Dedifferentiated amniotic fluid mesenchymal stem cell (primary cell): ENCODE measurements around the gene TSPEAR.

Experiments
- DNase-seq: peaks from one replicate; pipeline ENCODE4 v3.0.0-alpha.2; 2016; ENCODE audit errors: extremely low spot score

The TSPEAR gene

GRCh38 chr21:44722731-44723130, 11.4 kb upstream of the TSPEAR start:
- DNase-seq = no peak

- no peak for DNase-seq
Measured at GRCh38 chr21:44720170-44720569, 8.8 kb upstream of the TSPEAR start.

- DNase-seq = no peak
Measured at GRCh38 chr21:44718571-44718970, 7.2 kb upstream of the TSPEAR start.

GRCh38 chr21:44718093-44718492, 6.7 kb upstream of the TSPEAR start:
- DNase-seq = no peak

GRCh38 chr21:44716984-44717383, 5.6 kb upstream of the TSPEAR start:
- DNase-seq = no peak

GRCh38 chr21:44714905-44715304, 3.5 kb upstream of the TSPEAR start:
- DNase-seq = no peak

DNA sequence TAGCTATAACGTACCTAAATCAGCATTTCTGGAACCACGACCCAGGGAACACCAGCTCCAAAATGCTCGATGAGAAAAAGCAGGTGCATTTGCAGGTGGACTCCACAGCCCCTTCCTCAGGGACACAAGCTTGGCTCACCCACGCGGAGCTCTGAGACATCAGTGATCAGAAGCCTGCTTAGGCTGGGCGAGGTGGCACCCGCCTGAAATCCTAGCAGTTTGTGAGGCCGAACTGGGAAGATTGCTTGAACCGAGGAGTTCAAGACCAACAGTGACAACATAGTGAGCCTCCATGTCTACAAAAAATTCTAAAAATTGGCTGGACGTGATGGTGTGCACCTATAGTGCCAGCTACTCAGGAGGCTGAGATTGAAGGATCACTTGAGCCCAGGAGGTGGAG, 2.5 kb upstream of the TSPEAR start:
- DNase-seq = no peak

DNA sequence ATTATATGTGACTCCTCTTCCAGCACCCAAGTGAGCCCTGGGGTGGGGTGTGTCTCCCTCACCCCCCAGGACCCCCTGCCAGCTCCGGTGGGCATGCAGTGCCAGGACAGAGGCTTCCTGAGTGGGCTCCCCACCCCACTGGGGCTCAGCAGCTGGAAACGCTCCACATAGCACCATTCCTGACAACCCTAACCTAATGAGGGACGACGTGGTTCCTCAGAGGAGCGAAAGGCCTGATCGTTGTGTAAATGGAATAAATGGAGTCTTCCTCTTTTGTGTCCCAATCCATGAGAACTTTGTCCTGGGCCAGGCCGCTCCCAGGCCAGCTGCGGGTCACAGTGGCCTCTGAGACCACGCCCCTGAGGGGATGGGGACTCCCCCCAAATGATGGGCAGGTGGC, 1.8 kb upstream of the TSPEAR start:
- no peak for DNase-seq

- no peak for DNase-seq
Measured at GRCh38 chr21:44712203-44713028, 1.0 kb upstream of the TSPEAR start.

GRCh38 chr21:44710756-44711326, 531 bp downstream of the TSPEAR start:
- no peak for DNase-seq

DNA sequence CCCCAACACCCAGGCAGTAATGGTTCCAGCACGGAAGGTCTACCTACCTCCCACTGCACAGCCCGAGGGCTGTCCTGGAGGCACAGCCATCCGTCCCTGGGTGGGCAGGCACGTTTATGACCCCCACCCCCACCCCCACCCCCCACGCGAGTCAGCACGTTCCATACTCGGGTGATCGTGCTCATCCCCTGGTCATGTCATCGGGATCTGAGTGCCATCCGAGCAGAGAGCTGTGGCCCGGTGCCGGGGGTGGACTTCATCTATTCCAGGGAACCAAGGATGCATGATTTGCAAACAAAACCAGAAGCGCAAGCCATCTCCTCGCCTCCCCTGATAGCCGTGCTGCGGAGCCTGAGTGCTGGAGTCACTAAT, 1.1 kb downstream of the TSPEAR start:
- no peak for DNase-seq

GRCh38 chr21:44709426-44710293, 1.7 kb downstream of the TSPEAR start:
- DNase-seq = no peak

DNA sequence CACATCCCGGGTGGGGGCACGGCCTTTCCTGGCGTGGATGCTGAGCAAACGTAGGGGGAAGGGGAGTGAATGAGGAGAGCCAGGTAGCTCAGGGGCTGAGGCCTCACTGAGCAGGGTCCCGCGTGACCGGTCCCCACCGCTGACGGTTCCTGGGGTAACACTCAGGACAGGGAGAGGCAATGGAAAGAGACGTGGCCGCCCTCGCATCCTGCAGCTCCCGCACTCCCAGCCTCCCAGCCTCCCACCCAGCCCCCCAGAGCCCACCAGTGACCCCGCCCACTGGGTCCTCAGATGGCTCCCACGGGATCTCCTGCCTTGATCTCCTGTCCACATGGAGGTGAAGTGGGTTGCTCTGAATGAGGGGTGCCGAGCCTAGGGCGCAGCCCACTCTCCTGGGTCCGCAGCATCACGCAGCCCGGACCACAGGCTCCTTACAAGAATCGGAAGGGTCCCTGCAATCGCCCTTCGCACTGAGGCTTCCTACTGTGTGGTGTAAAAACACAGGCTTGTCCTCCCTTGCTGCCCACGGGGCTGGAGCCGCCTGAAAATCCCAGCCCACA, 2.4 kb downstream of the TSPEAR start:
- no peak for DNase-seq

GRCh38 chr21:44708213-44708865, 3.0 kb downstream of the TSPEAR start:
- DNase-seq = no peak

DNA sequence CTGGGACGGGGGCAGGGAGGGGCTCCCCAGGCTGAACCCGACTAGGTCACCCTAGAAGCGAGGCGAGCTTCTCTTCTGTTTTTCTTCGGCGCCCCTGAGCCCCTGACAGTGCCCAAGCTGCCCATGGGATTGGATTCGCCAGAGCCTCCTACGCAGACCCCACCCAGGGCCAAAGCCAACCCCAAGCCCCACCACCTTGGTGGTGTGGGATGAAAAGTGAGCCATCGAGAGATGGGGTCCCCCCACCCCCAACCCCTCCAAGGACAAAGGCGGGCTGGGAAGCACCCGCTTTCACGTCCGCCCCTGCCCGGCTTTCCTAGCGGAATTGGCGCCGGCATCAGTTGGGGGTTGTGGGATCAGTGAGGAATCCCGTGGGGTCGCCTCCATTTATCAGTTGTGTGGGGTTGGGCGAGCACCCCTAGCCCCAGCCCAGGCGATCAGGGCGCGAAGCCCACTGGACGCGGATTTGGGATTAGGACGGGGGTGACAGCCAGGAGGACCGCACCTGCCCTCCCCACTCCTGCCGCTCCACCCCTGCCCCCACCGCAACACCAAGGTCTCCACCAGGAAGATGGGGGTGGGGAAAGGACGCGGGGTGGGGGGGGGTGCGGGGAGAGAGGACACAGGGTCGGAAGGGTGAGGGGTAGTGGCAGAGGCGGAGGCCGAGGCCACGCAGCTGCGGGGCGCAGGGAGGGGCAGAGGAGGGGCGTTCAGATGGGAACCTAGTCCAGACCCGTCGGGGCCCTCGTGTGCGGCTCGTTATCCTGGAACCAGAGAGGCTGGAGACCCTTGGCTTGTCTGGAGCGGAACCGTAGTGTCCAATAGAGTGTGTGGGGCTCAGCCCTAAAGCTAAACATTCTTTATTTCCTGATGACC, 4.4 kb downstream of the TSPEAR start:
- no peak for DNase-seq

DNA sequence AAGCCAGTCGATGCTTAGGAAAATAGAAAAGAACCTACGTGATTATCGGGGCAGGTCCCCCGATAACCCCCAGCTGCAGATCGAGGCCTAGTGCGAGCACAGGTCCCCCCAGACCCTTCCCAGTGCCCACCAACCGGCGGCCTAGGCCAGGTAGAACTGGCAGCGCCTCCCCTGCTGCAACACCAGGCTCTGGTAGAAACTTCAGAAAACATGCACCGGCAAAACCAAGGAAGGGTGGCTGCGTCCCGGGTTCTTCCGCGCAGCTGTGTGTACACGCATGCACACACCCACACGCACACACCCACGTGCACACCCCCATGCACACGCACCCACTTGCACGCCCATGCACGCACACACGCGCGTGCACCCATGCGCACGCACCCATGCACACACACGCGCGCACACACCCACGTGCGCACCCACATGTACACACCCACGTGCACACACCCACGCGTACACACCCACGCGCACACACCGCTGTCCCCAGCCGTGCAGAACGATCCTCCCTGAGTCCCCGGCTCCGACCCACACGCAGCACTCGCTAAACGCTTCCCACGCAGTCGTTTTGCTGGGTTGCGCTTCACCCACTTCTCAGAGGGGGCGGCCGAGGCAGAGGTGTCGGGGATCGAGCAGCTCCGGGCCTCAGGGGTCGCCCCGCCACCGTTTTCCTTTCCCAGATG, 5.2 kb downstream of the TSPEAR start:
- no peak for DNase-seq

DNA sequence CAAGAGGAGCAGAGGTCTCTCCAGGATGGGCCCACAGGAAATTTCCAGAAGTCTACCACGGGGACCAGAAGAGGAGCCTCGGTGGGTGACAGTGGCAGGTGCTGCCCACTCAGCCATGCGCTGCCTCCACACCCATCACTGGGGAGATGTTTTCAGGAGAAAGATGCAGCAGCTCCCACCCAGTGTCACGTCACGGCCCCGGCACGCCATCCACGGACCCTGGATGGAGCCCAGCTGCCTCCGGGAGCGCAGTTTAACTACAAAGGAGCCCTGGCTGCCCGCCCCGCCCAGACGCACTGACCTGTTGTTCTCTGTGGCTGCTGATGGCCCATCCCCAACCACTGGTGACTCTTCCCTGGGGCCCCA, 6.8 kb downstream of the TSPEAR start:
- DNase-seq = no peak

- no peak for DNase-seq
Measured at GRCh38 chr21:44703731-44704635, 7.4 kb downstream of the TSPEAR start.
